Fibroblast of lung (primary cell): ENCODE data around the gene MRTFA. TPM values are rescaled to one million over a fixed set of nuclear protein-coding genes. Genes with fewer than 3 reads are reported as not detected.

Source experiments
- DNase-seq, 2 donors: peaks; one replicate each; pipeline versions ENCODE4 v3.0.0 to v3.0.0-alpha.2; 2010; ENCODE audit warnings: low read depth in 2 of 2
- H2AFZ ChIP-seq: 2 replicates; pipeline ENCODE4 v1.5.1; 2012; ENCODE audit warnings: low read length, control low read depth, inconsistent platforms
- H3K27ac ChIP-seq: 2 replicates; pipeline ENCODE4 v1.5.1; 2011; ENCODE audit warnings: low read length, control low read depth; ENCODE audit not compliant: insufficient read depth
- H3K27me3 ChIP-seq: 2 replicates; pipeline ENCODE4 v1.5.1; 2011; ENCODE audit warnings: mild to moderate bottlenecking, low read length; ENCODE audit not compliant: control insufficient read depth, insufficient read depth
- H3K36me3 ChIP-seq: 2 replicates; pipeline ENCODE4 v1.5.1; 2011; ENCODE audit warnings: low read length; ENCODE audit not compliant: control insufficient read depth, insufficient read depth
- H3K4me1 ChIP-seq: 2 replicates; pipeline ENCODE4 v1.5.1; 2011; ENCODE audit warnings: low read length; ENCODE audit not compliant: control insufficient read depth, insufficient read depth; ENCODE audit errors: extremely low read depth
- H3K4me2 ChIP-seq: 2 replicates; pipeline ENCODE4 v1.5.1; 2011; ENCODE audit warnings: low read length, control low read depth; ENCODE audit not compliant: insufficient read depth; ENCODE audit errors: extremely low read depth
- H3K4me3 ChIP-seq, 4 experiments: fragments of 200-600 bp in 1 of 4; sonication (generic) in 1 of 4; replicated peaks in 1 of 4; 2 replicates each; pipeline ENCODE4 v1.5.1; 2011 to 2016; ENCODE audit warnings: low read length in 4 of 4, low read depth in 3 of 4, mild to moderate bottlenecking in 3 of 4, control low read depth in 2 of 4, inconsistent platforms in 1 of 4, mixed read lengths in 1 of 4; ENCODE audit not compliant: insufficient read depth in 1 of 4; ENCODE audit errors: control extremely low read depth in 1 of 4
- H3K79me2 ChIP-seq: 2 replicates; pipeline ENCODE4 v1.5.1; 2012; ENCODE audit warnings: mild to moderate bottlenecking, low read length, inconsistent platforms; ENCODE audit not compliant: control insufficient read depth, insufficient read depth
- H3K9ac ChIP-seq: 2 replicates; pipeline ENCODE4 v1.5.1; 2011; ENCODE audit warnings: mild to moderate bottlenecking, low read length, control low read depth; ENCODE audit not compliant: insufficient read depth
- H3K9me3 ChIP-seq: 2 replicates; pipeline ENCODE4 v1.5.1; 2012; ENCODE audit warnings: low read depth, low read length; ENCODE audit not compliant: control insufficient read depth, insufficient read depth
- H4K20me1 ChIP-seq: 2 replicates; pipeline ENCODE4 v1.5.1; 2011; ENCODE audit warnings: low read length; ENCODE audit not compliant: control insufficient read depth, insufficient read depth; ENCODE audit errors: extremely low read depth
- EZH2 ChIP-seq: IDR thresholded peaks from 2 replicates; pipeline ENCODE4 v1.5.1; 2012; ENCODE audit warnings: low read length, control low read depth, mild to moderate bottlenecking; ENCODE audit errors: missing control alignments
- polyA plus RNA-seq, 2 donors: library from polyadenylated mRNA; depleted of rRNA in 1 of 2; stranded (reverse) in 1 of 2; unstranded in 1 of 2; fragments of >200 nt; gene quantifications; 2 replicates each; pipeline ENCODE4 v1.2.1, GENCODE V29; 2011 to 2012; ENCODE audit warnings: missing spikeins in 1 of 2
- total RNA-seq: library from RNA; depleted of rRNA; stranded (reverse); fragments of >200 nt; gene quantifications from 2 replicates; pipeline ENCODE4 v1.2.1, GENCODE V29; 2014
- TF ChIP-seq, protein P1 (sequence below), 2 donors: IDR thresholded peaks in 1 of 2; conservative IDR thresholded peaks in 1 of 2; 1 replicate in 1 of 2; 2 replicates in 1 of 2; pipeline ENCODE4 v1.5.1; 2011 to 2012; ENCODE audit warnings: low read length in 2 of 2, control low read depth in 1 of 2, inconsistent platforms in 1 of 2, low read depth in 1 of 2, mild to moderate bottlenecking in 1 of 2

Gene MRTFA
- total and polyA plus RNA-seq, 2 donors (not counting 1 experiment from before 2014, with no cell fraction given) = 7.6 to 23.0 TPM

DNA sequence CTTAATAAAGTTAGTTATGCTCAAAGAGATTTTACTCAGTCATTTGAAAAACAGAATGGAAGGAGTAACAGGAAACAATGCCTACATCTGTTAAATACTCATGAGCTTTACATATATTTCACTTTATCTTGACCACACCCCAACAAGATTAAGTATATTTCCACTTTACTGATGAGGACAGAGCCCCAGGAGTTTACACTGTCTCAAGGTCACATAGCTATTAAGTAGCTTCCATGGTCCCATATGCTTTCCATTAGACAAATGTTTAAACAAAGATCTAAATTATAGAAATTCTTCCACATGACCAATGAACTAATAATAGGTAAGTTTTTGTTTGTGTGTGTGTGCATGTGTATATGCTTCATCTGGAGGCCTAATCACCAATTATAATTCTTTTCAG, 30.2 kb downstream of the MRTFA start:
- Histone ChIP-seq H3K4me2 (no peak overlapping the region), H3K4me1 (peaks cover 5% of the 10 kb centered on the region), H3K9me3 (no peaks in the 10 kb centered on the region), H2AFZ (no peak overlapping the region), H3K27me3 (no peaks in the 10 kb centered on the region), H3K4me3 (no peak overlapping the region), H4K20me1 (no peaks in the 10 kb centered on the region), H3K36me3 (no peaks in the 10 kb centered on the region), H3K9ac (no peak overlapping the region), H3K79me2 (peaks cover 63% of the 10 kb centered on the region), H3K27ac (no peak overlapping the region)
- DNase-seq = no peak
- TF ChIP-seq EZH2 = no peak
- TF ChIP-seq, protein P1, sequence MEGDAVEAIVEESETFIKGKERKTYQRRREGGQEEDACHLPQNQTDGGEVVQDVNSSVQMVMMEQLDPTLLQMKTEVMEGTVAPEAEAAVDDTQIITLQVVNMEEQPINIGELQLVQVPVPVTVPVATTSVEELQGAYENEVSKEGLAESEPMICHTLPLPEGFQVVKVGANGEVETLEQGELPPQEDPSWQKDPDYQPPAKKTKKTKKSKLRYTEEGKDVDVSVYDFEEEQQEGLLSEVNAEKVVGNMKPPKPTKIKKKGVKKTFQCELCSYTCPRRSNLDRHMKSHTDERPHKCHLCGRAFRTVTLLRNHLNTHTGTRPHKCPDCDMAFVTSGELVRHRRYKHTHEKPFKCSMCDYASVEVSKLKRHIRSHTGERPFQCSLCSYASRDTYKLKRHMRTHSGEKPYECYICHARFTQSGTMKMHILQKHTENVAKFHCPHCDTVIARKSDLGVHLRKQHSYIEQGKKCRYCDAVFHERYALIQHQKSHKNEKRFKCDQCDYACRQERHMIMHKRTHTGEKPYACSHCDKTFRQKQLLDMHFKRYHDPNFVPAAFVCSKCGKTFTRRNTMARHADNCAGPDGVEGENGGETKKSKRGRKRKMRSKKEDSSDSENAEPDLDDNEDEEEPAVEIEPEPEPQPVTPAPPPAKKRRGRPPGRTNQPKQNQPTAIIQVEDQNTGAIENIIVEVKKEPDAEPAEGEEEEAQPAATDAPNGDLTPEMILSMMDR (conservative IDR thresholded peaks at IDR 0.05 in 1 of 2, IDR thresholded peaks at IDR 0.05 in 1 of 2; ENCODE audit: low read depth in 1 of 2, low read length in 2 of 2) = no peak

DNA sequence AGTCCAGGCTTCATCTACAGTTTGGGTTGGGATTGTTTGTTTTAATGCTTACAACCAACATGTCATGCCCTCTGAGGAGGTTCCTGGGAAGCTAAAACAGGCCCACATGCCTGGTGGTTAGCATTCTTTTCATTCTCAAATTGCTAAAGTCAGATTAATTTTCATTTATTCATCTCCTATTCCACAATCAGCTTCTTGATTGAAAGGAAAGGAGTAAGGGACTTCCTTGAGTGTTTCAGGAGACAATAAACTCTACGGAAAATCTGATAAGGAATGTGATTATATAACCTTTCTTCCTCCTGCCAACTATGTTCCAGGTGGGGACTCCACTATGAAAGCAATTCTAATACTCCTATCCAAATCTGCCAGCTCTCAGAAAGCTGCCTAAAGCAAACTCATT, 30.8 kb downstream of the MRTFA start:
- Histone ChIP-seq H3K4me3 (no peak overlapping the region), H3K4me2 (no peak overlapping the region), H3K27ac (no peak overlapping the region), H3K36me3 (no peaks in the 10 kb centered on the region), H3K4me1 (peaks cover 5% of the 10 kb centered on the region), H3K9me3 (no peaks in the 10 kb centered on the region), H3K27me3 (no peaks in the 10 kb centered on the region), H3K9ac (no peak overlapping the region), H3K79me2 (peaks cover 65% of the 10 kb centered on the region), H4K20me1 (no peaks in the 10 kb centered on the region), H2AFZ (no peak overlapping the region)
- TF ChIP-seq, protein P1 (conservative IDR thresholded peaks at IDR 0.05 in 1 of 2, IDR thresholded peaks at IDR 0.05 in 1 of 2; ENCODE audit: low read depth in 1 of 2, low read length in 2 of 2) = no peak
- no peak for TF ChIP-seq EZH2
- peak; percentile 12 to 71 for DNase-seq

DNA sequence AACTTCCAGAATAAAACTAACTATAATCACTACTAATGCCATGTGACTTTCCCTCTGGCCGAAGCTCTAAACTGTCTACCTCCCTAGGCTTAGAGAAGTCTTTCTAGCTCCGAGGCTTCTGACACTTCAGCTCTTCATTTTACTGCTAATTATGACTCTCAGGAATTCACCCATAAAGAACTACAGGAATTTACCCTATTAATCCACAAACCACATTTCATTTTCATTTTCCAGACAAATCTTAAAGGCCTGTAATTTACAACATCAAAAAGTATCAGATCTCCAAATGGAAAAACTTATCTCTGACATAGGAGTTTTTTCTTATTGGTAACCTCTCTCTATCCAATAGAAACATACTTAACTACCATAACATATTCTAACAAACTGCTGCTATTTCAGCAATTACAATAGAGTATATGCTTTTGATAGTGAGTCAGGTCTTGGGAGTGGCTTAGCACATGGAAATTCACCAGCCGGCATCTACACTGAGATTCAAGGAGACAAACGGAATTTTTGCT, 33.4 kb downstream of the MRTFA start:
- Histone ChIP-seq H3K27ac (peak overlapping the region; percentile 7), H3K4me3 (peak overlapping the region in 2 of 4 experiments; percentile 2 to 11), H3K79me2 (peaks cover 68% of the 10 kb centered on the region), H3K4me2 (peak overlapping the region; percentile 3), H2AFZ (no peak overlapping the region), H3K27me3 (no peaks in the 10 kb centered on the region), H4K20me1 (no peaks in the 10 kb centered on the region), H3K9ac (no peak overlapping the region), H3K36me3 (no peaks in the 10 kb centered on the region), H3K9me3 (no peaks in the 10 kb centered on the region), H3K4me1 (peaks cover 8% of the 10 kb centered on the region)
- TF ChIP-seq EZH2 = no peak
- TF ChIP-seq, protein P1 (conservative IDR thresholded peaks at IDR 0.05 in 1 of 2, IDR thresholded peaks at IDR 0.05 in 1 of 2; ENCODE audit: low read depth in 1 of 2, low read length in 2 of 2) = no peak
- peak; percentile 64 to 87 for DNase-seq
